ENCODE measurements around the gene ITGA3. TPM values are rescaled to one million over a fixed set of nuclear protein-coding genes. Genes with fewer than 3 reads are reported as not detected.

Gene ITGA3
- total RNA-seq, 1 donor from 2014 or later: 9.8 TPM

DNA sequence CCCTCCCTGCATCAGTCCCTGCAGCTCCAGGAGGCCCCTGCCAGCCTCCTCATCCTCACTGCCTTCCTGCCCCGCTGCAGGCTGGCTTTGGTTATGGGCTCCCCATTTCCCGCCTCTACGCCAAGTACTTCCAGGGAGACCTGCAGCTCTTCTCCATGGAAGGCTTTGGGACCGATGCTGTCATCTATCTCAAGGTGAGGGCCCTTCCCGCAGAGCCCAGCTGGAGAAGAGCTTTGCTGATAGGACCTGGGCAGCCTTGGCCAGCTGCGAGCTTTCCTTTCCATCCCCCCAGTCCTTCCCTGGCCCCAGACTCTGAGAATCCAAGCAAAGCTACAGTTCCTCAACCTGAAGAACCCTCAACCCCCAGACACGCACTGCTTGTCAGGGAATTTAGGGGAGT lies 53.3 kb downstream of the ITGA3 start:
- no peaks in the 10 kb centered on the region for H3K4me1 Mint-ChIP-seq
- ATAC-seq (ENCODE audit: low read depth) (no peak), DNase-seq (no peak)
- no peaks in the 10 kb centered on the region for H3K9me3 Mint-ChIP-seq
- H3K36me3 Mint-ChIP-seq (ENCODE audit: low read depth): peaks cover 42% of the 10 kb centered on the region
- intact Hi-C loops (cut with micrococcal nuclease): no loop called here
- H3K27me3 Mint-ChIP-seq: peaks cover 2% of the 10 kb centered on the region
- H3K27ac Mint-ChIP-seq: no peak overlapping the region
- no peak for TF ChIP-seq CTCF (IDR thresholded peaks at IDR 0.05)
- no peak overlapping the region for H3K4me3 Mint-ChIP-seq
- ChIA-PET CTCF (no interaction called here), POLR2A (interaction anchor here (1.1 kb wide), 1 partner anchor 39 kb away, joined by 3 read pairs; no protein-coding TSS in a partner anchor)

- ATAC-seq (ENCODE audit: low read depth) (no peak), DNase-seq (no peak)
- Mint-ChIP-seq H3K36me3 (ENCODE audit: low read depth) (peaks cover 42% of the 10 kb centered on the region), H3K27me3 (peaks cover 2% of the 10 kb centered on the region), H3K4me1 (peaks cover under 1% of the 10 kb centered on the region), H3K9me3 (no peaks in the 10 kb centered on the region), H3K4me3 (no peak overlapping the region), H3K27ac (no peak overlapping the region)
- ChIA-PET CTCF (no interaction called here), POLR2A (no interaction called here)
- intact Hi-C loops (cut with micrococcal nuclease): no loop called here
- no peak for TF ChIP-seq CTCF (IDR thresholded peaks at IDR 0.05)
Measured at GRCh38 chr17:50109785-50110184, 53.9 kb downstream of the ITGA3 start.

GRCh38 chr17:50110591-50111349 lies 54.9 kb downstream of the ITGA3 start:
- DNase-seq (no peak), ATAC-seq (ENCODE audit: low read depth) (no peak)
- POLR2A ChIA-PET: no interaction called here
- TF ChIP-seq CTCF (IDR thresholded peaks at IDR 0.05): no peak
- Mint-ChIP-seq H3K9me3 (no peaks in the 10 kb centered on the region), H3K4me3 (no peak overlapping the region), H3K27ac (no peak overlapping the region), H3K36me3 (ENCODE audit: low read depth) (peaks cover 33% of the 10 kb centered on the region), H3K27me3 (peaks cover 10% of the 10 kb centered on the region), H3K4me1 (peaks cover 4% of the 10 kb centered on the region)
- intact Hi-C loops (cut with micrococcal nuclease): no loop called here
- CTCF ChIA-PET: no interaction called here

- DNase-seq (no peak), ATAC-seq (ENCODE audit: low read depth) (no peak)
- Mint-ChIP-seq H3K4me3 (no peak overlapping the region), H3K36me3 (ENCODE audit: low read depth) (peaks cover 28% of the 10 kb centered on the region), H3K27ac (no peak overlapping the region), H3K9me3 (no peaks in the 10 kb centered on the region), H3K4me1 (peaks cover 7% of the 10 kb centered on the region), H3K27me3 (peaks cover 16% of the 10 kb centered on the region)
- CTCF ChIA-PET: no interaction called here
- POLR2A ChIA-PET: no interaction called here
- TF ChIP-seq CTCF (IDR thresholded peaks at IDR 0.05): no peak
- intact Hi-C loops (cut with micrococcal nuclease): no loop called here
Measured at GRCh38 chr17:50111673-50112655, 56.1 kb downstream of the ITGA3 start.

DNA sequence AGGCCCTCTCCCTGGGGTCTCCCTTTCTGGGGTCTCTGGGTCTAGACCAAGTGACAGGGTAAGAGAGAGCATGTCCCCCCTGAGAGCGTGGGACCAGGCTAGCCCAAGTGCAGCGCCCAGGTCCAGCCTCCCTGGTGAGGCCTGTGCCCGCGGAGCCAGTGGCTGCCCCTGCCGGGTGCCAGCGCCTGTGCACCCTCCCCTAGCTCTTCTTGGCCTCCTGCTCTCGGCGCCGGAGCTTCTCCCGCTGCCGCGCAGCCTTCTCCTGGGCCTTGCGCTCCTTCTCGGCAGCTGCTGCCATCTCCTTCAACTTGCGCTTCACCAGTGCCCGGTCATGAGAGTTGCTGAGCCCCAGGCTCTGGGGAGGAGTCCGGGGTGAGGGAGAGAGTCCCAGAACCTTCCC lies 56.8 kb downstream of the ITGA3 start:
- H3K4me1 Mint-ChIP-seq: peaks cover 12% of the 10 kb centered on the region
- DNase-seq: no peak
- intact Hi-C loops (cut with micrococcal nuclease): no loop called here
- peaks cover 22% of the 10 kb centered on the region for H3K36me3 Mint-ChIP-seq (ENCODE audit: low read depth)
- peaks cover 19% of the 10 kb centered on the region for H3K27me3 Mint-ChIP-seq
- no peak for TF ChIP-seq CTCF (IDR thresholded peaks at IDR 0.05)
- H3K27ac Mint-ChIP-seq: no peak overlapping the region
- no peak for ATAC-seq (ENCODE audit: low read depth)
- H3K4me3 Mint-ChIP-seq: no peak overlapping the region
- ChIA-PET CTCF (interaction anchor here (0.5 kb wide), 1 partner anchor 81 kb away, joined by 3 read pairs; no protein-coding TSS in a partner anchor), POLR2A (no interaction called here)
- H3K9me3 Mint-ChIP-seq: no peaks in the 10 kb centered on the region

All from activated B cell treated with CpG ODN at 0.5 μM for 24 hours (primary cell).